ENCODE data around the gene CD300LF.
A peak's percentile ranks its signal among the peaks of the same experiment; 100 is the strongest.

Gene CD300LF

DNA sequence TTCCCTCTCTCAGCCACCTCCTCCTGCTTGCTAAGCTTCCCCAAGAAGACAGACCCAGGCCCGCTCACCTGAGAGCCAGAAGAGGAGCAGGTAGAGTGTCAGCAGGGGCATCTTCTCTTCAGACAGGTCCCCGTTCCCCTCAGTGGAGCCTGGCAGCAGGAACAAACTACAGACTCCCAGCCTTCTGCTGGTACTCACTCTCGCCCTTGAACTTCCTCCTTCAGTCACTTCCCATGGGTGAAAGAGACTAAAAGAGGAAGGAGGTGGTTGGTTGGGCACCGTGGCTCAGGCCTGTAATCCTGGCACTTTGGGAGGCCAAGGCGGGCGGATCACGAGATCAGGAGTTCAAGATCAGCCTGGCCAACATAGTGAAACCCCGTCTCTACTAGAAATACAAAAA lies at the start of gene CD300LF:
Gene CD300LF, minus strand, starts transcription at position 168 of the 400 bp plus-strand sequence. Its CDS starts 57 bp downstream, at position 111.
- DNase-seq (ENCODE audit: low read depth), result no peak

DNA sequence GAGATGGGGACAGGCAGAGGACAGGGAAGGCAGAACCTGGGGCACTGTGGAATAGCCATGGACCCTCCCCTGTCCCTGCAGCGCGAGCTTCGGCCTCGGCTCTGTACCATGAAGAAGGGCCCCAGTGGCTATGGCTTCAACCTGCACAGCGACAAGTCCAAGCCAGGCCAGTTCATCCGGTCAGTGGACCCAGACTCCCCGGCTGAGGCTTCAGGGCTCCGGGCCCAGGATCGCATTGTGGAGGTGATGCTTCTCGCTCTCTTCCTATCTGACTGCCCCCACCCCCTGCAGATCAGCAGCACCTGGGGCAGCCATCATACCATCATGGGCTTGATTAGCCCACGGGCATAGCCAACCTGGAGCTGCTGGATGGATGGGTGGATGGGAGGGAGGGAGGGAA lies 49.2 kb upstream of the CD300LF start:
- no peak for DNase-seq (ENCODE audit: low read depth)

DNA sequence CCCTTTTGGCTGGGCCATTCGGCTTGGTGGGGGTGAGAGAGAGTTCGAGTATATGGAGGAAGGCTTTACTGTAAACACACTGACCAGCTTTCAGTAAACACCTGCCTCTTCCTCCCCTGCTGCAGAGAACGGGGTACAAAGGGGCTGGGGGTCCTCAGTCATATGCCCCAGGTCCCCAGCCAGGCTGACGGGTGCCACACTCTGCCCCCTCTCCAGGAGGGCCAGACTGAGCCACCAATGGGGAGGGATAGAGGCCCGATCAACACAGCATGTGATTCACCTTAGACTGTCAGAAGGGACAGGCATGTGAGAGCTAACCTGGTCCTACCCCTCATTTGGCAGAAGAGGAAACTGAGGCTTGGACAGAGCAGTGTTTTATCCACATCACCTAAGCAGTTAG lies 48.7 kb upstream of the CD300LF start:
- DNase-seq (ENCODE audit: low read depth), result no peak

DNA sequence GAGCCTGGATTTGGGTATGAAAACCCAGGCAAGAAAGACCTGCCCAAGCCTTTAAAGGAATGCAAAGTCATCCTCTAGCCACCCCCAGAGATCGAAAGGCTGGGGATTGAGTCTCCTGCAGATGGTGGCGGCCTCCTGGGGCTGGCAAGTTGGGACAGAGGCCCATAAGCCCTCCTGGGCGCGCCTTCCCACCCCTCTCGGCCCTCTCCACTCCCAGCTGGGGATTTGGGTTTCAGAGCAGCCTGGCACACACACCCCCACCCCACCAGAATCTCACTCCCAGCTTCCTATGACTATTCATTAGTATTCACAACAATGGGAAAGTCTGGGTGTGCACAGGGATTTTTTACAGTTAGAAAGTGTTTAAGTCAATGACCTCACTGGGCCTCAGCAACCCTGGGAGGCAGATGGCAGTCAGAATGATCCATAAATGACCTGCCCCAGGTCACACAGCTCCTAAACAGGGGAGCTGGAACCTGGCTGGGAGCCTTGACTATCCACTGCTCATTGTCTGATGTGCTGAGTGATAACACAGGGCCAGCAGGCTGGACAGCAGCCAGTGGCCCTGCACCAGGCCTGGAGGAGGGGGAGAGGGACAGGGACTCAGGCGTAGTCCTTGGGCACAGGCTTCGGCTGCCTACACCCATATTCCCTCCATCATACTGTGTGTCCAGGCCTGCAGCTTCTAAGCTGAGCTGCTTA lies 47.8 kb upstream of the CD300LF start:
- DNase-seq (ENCODE audit: low read depth), result no peak

DNA sequence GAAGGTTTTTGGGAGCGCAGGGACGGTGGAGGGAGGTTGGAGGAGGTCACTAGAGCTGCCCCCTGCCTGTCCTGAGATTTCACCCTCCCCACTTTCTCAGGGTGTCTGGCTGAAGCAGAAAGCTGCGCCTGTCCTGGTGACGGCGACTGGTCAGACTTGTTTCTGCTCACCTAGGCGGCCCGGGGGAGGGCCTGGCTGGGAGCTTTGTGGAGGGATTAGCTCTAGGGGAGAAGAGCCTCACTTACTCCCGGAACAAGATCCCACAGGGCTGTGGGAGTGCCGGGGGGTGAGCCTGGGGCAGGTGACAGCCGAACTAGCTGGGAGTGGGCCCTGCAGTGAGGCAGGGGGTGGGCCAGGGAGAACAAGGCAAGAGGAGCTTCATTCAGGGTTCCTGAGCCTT lies 47.2 kb upstream of the CD300LF start:
- DNase-seq (ENCODE audit: low read depth), result no peak

DNA sequence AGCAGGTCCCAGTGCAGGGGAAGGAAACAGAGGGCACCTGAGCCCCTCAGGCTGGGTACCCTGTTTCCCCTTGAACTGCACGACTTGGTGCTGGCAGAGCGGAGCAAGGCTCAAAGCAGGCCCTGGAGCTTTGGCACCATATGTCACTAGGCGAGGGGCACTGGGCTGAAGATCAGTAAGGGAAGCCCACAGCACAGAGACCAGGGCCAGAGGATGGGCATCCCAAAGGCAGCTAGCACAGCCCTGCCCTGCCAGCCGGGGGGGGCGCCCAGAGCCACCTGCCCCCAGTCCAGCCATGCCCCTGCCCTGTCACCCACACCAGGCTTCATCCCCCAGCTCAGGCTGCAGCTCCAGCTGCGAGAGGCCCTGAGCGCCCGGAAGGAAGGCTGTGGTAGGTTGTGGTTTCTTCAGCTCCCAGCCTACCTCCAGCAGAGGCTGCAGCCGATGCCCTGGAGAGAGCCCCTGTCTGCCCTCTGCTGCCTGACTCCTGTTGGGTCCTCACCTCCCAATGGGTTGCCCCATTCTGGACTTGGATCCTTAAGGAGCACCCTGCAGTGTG lies 46.6 kb upstream of the CD300LF start:
- DNase-seq (ENCODE audit: low read depth), result no peak

DNA sequence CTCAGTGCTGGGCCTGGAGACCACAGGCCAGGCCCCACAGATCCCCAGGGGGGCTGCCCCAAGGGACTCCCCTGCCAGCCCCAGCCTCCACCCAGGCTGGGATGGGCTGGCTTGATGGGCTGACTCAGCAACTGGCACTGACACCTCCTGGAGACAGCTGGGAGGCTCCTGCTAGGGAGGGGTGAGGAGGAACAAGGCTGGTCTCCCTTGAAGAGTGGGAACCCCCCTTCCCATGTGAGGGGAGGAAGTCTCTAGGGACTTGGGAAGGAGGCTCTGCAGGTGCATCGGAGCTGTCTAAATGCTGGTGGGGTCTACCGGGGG lies 46.1 kb upstream of the CD300LF start:
- DNase-seq (ENCODE audit: low read depth), result no peak

DNA sequence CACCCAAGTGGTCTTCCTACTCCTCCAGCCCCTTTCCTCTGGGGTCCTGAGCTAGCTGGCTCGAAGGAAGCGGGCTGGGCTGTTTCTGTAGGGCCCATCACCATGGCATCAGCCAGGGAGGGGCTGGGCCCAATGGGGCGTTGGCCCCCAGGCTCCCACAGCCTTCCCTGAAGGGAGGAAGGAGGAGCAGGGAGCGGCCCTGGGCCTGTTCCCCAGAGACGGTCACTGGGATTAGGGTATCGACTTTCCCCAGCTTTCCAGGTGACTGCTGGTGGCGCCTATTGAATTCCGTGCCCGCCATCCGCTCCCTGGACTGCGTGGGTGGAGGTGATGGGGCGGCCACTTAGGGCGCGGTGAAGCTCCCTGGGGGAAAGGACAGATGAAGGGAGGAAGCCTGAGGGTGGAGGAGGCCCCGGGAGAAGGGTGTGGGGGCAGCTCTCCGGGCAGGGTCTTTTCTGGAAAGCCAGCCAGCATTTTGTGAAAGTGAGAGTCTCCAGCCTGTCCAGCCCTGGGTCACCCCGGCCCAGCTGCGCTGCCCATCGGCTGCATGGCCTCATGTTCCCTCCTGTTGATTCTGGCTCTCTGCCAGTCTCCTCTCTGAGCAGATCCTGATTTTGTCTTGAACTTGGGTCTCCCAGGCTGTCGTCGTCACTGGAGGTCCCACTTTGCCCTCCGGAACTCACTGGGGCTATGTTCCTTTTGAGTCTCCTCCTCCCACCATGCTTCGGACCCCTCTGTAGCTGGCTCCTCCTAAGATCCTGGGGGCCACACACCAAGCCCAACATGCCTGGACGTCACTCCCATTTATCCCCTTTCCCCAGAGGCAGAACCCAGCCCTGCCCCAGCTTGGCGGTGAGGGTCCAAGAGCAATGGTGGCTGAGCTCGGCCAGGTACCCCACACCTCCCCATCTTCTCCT lies 45.5 kb upstream of the CD300LF start:
- DNase-seq (ENCODE audit: low read depth), result no peak

DNA sequence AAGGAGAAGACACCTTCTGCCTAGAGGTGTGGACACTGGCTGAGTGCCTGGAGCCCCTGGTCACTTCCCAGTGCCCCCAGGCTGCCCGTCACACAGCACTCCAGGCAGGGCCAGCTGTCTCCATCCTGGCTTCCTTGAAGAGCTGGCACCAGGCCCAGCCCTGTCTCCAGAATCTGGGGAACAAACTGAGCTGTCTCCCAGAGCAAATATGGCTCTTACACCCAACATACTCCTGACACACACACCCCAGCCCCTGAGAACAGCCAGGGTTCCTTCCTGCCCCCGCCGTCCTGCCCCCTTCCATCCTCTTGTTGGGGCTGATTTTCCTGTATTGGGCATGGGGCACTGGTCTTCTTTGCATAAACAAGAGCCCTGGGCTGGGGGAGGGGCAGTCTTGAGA lies 44.8 kb upstream of the CD300LF start:
- no peak for DNase-seq (ENCODE audit: low read depth)

DNA sequence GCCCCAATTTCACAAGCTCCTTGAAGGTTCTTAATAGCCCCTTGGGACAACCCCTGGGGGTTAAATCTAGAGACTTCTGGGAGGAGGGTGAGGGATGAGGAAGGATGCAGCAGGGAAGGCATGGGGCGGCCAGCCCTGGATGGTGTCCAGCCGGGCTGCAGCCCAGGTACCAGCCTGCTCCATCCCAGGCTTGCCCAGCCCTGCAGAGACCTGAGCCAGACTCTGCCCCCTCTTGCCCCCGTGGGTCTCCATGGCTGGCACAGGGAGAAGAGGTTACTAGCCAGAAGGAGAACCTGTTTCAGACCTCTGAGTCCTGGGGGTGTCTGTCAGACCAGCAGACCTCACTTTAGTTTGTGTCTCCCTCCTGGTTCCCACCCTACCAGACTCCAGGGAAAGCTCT lies 44.2 kb upstream of the CD300LF start:
- DNase-seq (ENCODE audit: low read depth), result no peak

DNA sequence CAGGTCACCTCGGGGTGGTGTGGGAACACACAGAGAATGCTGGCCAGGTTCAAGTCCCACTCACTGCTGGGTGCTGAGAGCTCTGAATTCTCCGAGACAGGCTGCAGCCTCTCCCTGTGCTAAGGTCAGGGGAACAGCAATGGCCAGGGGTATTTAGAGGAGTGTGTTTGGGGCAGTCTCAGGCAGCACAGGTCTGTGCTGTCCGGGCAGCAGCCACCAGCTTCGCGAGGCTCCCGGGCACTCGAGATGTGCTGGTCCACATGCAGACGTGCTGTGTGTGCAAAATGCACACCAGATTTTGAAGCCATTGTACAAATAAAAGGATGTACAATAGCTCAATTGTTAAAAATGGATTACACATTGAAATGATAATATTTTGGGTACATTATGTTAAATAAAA lies 42.8 kb upstream of the CD300LF start:
- no peak for DNase-seq (ENCODE audit: low read depth)

DNA sequence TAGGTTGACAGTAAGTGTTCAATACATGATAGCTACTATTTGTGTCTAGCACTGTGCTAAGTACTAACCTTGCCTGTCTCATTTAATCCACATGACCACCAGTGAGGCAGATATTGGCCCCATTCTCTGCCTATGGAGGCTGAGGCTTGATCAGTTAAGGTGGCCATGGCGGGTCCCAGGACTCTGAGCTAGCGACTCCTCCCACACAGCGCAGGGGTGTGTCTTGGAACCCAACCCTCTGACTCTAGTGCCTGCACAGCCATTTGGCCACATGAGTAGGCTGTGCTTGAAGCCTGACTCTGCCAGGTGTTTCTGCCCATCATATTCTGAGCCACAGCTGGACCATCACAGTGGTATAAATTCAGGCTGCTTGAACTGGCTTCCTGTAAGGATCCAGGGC lies 42.1 kb upstream of the CD300LF start:
- no peak for DNase-seq (ENCODE audit: low read depth)

DNA sequence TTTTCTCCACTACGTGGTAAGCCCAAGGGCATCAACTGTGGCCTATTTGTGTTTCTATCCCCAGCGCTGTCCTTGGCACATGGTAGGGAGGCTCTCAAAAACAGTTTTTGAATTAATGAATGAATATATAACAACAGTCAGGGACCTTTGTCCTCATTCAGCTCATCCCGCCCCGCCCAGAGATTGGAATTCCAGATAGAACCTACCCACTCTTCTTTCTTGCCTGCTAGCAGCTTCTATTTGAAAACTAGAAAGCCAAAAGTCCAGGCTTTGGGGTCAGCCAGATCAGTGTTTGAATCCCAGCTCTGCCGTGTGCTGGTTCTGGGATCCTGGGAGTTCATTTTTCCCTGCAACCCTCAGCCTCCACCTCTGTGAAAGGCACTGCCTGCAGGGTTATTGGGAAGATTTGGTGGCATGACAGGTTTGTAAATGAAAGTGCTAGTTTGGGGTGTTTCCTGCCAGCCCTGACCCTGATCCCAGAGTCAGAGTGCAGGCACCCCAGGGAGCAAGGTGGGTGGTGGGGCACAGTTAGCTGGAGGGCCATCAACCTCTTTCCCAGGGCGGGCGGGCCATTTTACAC lies 40.2 kb upstream of the CD300LF start:
- no peak for DNase-seq (ENCODE audit: low read depth)

DNA sequence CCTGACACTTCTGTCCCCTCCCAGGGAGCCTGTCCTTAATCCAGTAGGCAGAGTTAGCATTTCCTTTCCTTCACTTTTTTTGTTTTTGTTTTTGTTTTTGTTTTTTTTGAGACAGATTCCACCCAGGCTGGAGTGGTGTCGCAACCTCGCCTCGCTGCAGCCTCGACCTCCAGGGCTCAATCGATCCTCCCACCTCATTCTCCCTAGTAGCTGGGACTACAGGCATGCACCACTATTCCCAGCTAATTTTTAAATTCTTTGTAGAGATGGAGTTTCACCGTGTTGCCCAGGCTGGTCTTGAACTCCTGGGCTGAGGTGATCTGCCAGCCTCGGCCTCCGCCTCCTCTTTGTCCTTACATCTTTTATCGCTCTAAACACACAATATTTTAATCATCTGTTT lies 39.7 kb upstream of the CD300LF start:
- DNase-seq (ENCODE audit: low read depth), result no peak

DNA sequence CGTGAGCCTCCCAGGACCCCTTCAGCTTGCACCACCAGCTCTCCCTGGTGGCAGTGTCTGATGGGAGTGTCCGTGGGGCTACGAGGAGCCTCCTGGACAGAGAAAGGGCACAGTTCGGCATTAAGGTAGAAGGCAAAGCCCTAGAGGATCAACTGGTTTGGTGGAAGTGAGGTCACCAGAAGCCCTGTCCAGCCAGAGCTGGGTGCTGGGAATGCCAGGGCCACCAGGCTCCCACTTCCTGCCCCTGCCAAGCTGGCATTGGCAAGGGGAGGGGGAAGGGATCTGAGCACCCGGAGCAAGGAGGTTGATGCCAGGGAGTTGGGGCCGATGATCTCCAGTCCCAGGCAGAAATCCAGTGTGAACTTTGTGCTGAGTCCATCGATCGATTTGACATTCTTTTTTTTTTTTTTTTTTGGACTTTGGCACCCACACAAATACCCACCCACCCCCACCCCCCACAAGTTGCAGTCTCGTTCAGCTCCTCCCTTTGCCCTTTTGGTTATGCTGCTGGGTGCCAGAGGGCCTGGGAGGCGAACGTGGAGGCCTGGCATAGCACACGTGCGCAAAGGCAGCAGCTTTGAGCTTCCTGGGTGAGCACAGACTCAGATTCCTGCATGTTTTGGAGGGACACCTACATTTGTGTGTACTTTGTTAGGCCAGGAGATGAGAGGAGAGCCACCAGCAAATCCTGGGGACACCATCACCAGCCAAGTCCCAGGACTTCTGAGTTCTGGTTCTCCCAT lies 37.8 kb upstream of the CD300LF start:
- no peak for DNase-seq (ENCODE audit: low read depth)

DNA sequence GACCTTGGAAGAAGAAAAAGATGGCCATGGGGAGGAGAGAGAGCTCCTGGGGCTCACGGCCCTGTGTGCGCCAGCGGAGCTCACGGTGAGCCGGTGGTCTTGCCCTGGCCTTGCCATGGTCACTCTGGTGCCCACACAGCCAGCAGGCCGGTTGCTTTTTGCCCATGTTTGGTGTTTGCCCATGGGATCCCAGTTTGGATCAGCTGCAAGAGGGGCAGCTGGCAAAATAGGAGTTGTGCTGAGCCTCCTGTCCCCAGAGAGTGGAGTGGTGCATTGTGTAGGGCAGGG lies 37.3 kb upstream of the CD300LF start:
- DNase-seq (ENCODE audit: low read depth), result no peak

DNA sequence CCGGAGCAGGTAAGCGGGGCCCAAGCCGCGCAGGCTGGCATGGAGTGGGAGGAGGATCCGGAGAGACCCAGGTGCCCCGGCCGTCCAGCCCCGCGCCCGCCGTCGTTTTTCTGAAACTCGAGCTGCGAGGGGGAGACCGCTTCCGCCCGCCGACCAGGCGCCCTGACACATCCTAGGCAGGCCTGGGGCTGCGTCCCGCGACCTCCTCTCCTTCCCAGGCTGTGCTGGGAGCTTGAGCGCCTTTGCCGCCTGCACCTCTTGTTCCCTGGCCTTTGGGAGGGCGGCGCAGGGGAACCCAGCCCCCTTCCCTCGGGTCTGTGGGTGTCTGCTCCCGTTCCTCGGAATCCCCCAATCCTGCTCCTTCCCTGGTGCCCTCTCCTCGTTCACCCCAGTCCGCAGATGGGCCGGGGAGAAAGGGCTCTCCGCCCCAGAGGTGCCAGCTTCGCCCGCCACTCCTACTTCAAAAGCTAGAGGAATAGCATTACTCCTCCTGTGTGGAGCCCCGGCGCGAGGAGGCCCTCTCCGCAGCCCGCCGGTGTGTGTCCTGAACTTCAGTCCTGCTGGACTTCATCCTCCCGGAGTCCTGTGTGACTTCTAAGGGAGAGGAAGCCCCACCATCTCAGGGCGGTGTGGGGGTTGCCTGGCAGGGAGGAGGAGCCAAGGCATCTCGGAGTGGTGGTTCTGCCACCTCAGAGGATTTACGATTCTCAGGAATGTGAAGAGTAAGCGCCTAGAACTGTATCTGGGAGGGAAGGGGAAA lies 36.7 kb upstream of the CD300LF start:
- no peak for DNase-seq (ENCODE audit: low read depth)

DNA sequence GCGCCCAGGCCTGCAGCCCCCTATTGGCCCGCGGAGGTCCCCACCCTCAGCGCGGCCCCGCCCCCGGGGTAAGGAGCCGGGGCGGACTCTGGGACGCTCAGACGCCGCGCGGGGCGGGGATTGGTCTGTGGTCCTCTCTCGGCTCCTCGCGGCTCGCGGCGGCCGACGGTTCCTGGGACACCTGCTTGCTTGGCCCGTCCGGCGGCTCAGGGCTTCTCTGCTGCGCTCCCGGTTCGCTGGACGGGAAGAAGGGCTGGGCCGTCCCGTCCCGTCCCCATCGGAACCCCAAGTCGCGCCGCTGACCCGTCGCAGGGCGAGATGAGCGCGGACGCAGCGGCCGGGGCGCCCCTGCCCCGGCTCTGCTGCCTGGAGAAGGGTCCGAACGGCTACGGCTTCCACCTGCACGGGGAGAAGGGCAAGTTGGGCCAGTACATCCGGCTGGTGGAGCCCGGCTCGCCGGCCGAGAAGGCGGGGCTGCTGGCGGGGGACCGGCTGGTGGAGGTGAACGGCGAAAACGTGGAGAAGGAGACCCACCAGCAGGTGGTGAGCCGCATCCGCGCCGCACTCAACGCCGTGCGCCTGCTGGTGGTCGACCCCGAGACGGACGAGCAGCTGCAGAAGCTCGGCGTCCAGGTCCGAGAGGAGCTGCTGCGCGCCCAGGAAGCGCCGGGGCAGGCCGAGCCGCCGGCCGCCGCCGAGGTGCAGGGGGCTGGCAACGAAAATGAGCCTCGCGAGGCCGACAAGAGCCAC lies 36.0 kb upstream of the CD300LF start, which contains the start of gene NHERF1:
Gene NHERF1, plus strand, starts transcription at position 100 of the 750 bp plus-strand sequence. Its CDS starts 219 bp downstream, at position 319.
- peak; percentile 93 for DNase-seq (ENCODE audit: low read depth)

DNA sequence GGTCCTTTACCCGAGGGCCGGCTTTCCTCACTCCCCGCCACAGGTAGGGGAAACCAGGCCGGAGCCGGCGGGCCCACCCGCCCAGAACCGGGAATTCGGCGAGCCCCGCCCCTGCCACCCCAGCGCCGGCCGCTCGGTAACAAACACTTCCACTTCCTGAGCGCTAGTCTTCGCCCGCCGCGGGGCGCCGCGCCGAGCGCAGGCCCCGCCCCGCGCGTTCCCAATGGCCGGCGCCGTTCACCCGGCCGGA lies 35.5 kb upstream of the CD300LF start:
- no peak for DNase-seq (ENCODE audit: low read depth)

DNA sequence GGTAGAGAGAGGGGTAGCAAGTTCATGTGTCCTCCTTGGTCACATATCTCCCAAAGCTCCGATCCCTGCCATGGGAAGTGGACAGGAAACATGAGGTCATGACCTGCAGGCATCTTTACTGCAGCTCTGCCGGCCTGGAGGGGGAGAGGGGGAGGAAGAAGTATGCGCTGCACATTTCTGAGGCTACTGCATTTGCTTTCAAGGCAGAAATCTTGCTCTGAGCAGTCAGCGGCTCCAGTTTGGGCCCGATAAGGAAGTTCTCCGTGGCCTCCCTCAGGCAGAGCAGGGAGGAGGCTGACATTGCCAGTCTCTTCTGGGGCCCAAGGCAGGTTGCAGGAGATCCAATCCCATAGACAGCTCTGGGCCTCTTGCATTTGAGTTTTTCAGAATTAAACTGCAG lies 34.2 kb upstream of the CD300LF start:
- peak; percentile 45 for DNase-seq (ENCODE audit: low read depth)

DNA sequence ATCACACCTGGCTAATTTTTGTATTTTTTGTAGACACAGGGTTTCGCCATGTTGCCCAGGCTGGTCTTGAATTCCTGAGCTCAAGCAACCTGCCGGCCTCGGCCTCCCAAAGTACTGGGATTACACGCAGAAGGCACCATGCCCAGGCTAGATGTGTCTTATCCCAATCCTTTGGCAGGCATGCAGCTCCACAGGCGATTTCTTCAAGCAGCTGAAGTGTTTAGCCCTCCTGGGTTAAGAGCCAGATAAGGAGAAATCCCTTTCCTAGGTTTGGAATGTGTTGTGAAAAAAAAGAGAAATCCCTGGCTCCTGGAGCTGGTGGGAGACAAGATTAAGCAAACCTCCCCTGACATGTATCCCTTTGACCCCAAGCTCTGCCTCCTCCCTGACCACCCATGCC lies 33.7 kb upstream of the CD300LF start:
- no peak for DNase-seq (ENCODE audit: low read depth)
